ENCODE results near the gene SRP68. TPM values are rescaled to one million over a fixed set of nuclear protein-coding genes. Genes with fewer than 3 reads are reported as not detected.
A peak's percentile ranks its signal among the peaks of the same experiment; 100 is the strongest.

The SRP68 gene
- total and polyA plus RNA-seq, 2 of the 8 experiments (the other 6 are each of a cell fraction or from before 2014, with no cell fraction given), result 57.7 to 83.5 TPM

DNA sequence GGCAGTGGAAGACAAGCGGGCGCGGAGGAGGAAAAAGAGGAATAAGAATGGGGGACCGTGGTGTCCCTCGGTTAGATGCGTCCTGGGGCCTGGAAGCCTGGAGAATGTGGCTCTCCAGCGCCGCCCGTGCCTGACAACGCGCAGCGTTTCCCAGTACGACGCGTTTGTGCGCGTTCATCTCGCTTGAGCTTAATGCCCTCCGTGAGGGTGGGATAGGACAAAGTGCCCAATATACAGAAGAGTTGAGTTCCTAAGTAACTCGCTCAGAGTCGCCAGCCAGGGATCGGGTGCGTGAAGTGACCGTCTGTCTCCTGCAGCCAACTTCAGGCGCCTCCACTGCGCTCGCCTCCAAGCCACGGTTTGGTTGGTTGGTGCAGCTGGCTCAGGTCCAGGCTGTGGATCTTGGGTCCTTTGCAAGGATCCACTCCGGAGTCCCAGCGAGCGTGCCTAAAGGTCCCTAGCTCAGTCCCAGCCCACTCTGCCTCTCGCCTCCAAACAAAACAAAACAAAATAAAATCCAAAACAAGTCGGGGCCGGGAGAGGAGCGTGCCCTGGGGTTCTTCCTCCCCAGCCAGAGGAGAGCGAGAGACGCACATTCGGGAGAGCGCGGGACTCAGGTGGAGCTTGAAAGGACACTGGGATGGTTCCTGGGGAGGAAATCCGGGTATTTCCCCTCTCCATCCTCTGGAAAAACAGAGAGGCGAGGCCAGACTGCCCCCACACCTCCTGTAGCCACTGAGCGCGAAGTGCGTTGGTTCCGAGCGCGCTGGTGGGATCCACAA is 3.2 kb upstream of the SRP68 start (continued):
- TF ChIP-seq USF2 (IDR thresholded peaks at IDR 0.05; ENCODE audit: low read length), result no peak
- peak; percentile 60 for TF ChIP-seq EZH2 (IDR thresholded peaks at IDR 0.05; ENCODE audit: low read depth, low read length, severe bottlenecking)
- no peak for TF ChIP-seq CBX8 (IDR thresholded peaks at IDR 0.05; ENCODE audit: borderline replicate concordance, low read depth, low read length)
- TF ChIP-seq RNF2 (IDR thresholded peaks at IDR 0.05; ENCODE audit: borderline replicate concordance, low read depth, low read length, missing control alignments, poor library complexity, severe bottlenecking), result peak; percentile 41
- TF ChIP-seq MAX (IDR thresholded peaks at IDR 0.05), result no peak
- no peak for TF ChIP-seq PHF8 (conservative IDR thresholded peaks at IDR 0.05; ENCODE audit: low read depth, low read length)
- TF ChIP-seq SP4 (IDR thresholded peaks at IDR 0.05; ENCODE audit: low read length), result no peak
- no peak for TF ChIP-seq BRCA1 (IDR thresholded peaks at IDR 0.05; ENCODE audit: low read depth, low read length)
- TF ChIP-seq CBX5 (IDR thresholded peaks at IDR 0.05; ENCODE audit: low read depth, low read length), result no peak
- TF ChIP-seq POU5F1 (IDR thresholded peaks at IDR 0.05; ENCODE audit: low read depth, low read length), result no peak
- TF ChIP-seq TAF7 (optimal IDR thresholded peaks at IDR 0.05; ENCODE audit: borderline replicate concordance, low read depth, low read length), result no peak
- no peak for TF ChIP-seq GTF2F1 (IDR thresholded peaks at IDR 0.05; ENCODE audit: borderline replicate concordance, low read depth, low read length)
- TF ChIP-seq TCF12 (IDR thresholded peaks at IDR 0.05; ENCODE audit: low read depth, low read length), result no peak
- TF ChIP-seq RAD21 (IDR thresholded peaks at IDR 0.05 in 1 of 2, conservative IDR thresholded peaks at IDR 0.05 in 1 of 2; ENCODE audit: low read depth in 2 of 2, low read length in 2 of 2), result peak; percentile 33 to 40; a peak in 3 of 4 replicates

Data from H1 (cell line).